HG02623 (cell line): ENCODE measurements around the gene BEX4.
A peak's percentile ranks its signal among the peaks of the same experiment; 100 is the strongest.
"Not testable (repeated sequence)": the region's sequence is repeated elsewhere in the genome, so short reads cannot be mapped to it uniquely, and the experiment has no call there.

Experiments used
- ATAC-seq: cut with Tn5 transposase; IDR thresholded peaks from one replicate; pipeline ENCODE4 v1.9.1; 2021; ENCODE audit warnings: moderate library complexity; ENCODE audit not compliant: unreplicated experiment

Gene BEX4

GRCh38 chrX:103214870-103215424 is at the start of gene BEX4:
TSS of gene BEX4 (plus strand) at chrX:103215108. CDS start at chrX:103216154, 1,046 bp downstream.
- peak; percentile 95 for ATAC-seq

- no peak for ATAC-seq
Measured at GRCh38 chrX:103170216-103170615, 44.7 kb upstream of the BEX4 start.

- ATAC-seq = no peak
Measured at GRCh38 chrX:103171353-103171752, 43.6 kb upstream of the BEX4 start.

GRCh38 chrX:103175256-103175655 is 39.7 kb upstream of the BEX4 start:
- not testable (repeated sequence) for ATAC-seq

GRCh38 chrX:103175944-103176753 is 38.8 kb upstream of the BEX4 start:
- peak; percentile 68 for ATAC-seq

- no peak for ATAC-seq
Measured at GRCh38 chrX:103177556-103177955, 37.4 kb upstream of the BEX4 start.

- ATAC-seq = no peak
Measured at GRCh38 chrX:103183912-103184311, 31.0 kb upstream of the BEX4 start.

- ATAC-seq = no peak
Measured at GRCh38 chrX:103187953-103188475, 26.9 kb upstream of the BEX4 start.

GRCh38 chrX:103197721-103198306 is 17.1 kb upstream of the BEX4 start:
- ATAC-seq = no peak

- ATAC-seq = not testable (repeated sequence)
Measured at GRCh38 chrX:103198668-103199067, 16.2 kb upstream of the BEX4 start.

- ATAC-seq = no peak
Measured at GRCh38 chrX:103201041-103201440, 13.9 kb upstream of the BEX4 start.

- no peak for ATAC-seq
Measured at GRCh38 chrX:103210056-103210455, 4.9 kb upstream of the BEX4 start.

GRCh38 chrX:103211012-103211715 is 3.7 kb upstream of the BEX4 start:
- no peak for ATAC-seq

- ATAC-seq = no peak
Measured at GRCh38 chrX:103212749-103213457, 2.0 kb upstream of the BEX4 start.

GRCh38 chrX:103215425-103215991 is 600 bp downstream of the BEX4 start:
- no peak for ATAC-seq

- no peak for ATAC-seq
Measured at GRCh38 chrX:103220511-103221323, 5.8 kb downstream of the BEX4 start.

- ATAC-seq = not testable (repeated sequence)
Measured at GRCh38 chrX:103225918-103226317, 11.0 kb downstream of the BEX4 start.

GRCh38 chrX:103233263-103233662 is 18.4 kb downstream of the BEX4 start:
- no peak for ATAC-seq

- no peak for ATAC-seq
Measured at GRCh38 chrX:103234869-103235268, 20.0 kb downstream of the BEX4 start.
